A204.1 (cell line): Measurements from ENCODE around the gene GBP3.
"Not testable (repeated sequence)": the region's sequence is repeated elsewhere in the genome, so short reads cannot be mapped to it uniquely, and the experiment has no call there.

Experiments
- FAIRE-seq: peaks from 2 replicates; lab custom pipeline; 2012; peaks lifted over from hg19 to GRCh38; lab: Jason Lieb, UNC

GBP3 gene

GRCh38 chr1:89037186-89037585 lies 14.5 kb upstream of the GBP3 start:
- FAIRE-seq, result no peak

- FAIRE-seq, result no peak
These were observed 12.4 kb upstream of the GBP3 start for GRCh38 chr1:89035080-89035479.

GRCh38 chr1:89034004-89034403 lies 11.3 kb upstream of the GBP3 start:
- not testable (repeated sequence) for FAIRE-seq

DNA sequence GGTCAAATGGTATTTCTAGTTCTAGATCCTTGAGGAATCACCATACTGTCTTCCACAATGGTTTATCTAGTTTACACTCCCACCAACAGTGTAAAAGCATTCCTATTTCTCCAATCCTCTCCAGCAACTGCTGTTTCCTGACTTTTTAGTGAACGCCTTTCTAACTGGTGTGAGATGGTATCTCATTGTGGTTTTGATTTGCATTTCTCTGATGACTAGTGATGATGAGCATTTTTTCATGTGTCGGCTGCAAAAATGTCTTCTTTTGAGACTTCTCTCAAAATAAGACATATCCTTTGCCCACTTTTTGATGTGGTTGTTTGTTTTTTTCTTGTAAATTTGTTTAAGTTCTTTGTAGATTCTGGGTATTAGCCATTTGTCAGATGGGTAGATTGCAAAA lies 6.4 kb upstream of the GBP3 start:
- FAIRE-seq, result not testable (repeated sequence)

- no peak for FAIRE-seq
These were observed 3.3 kb upstream of the GBP3 start for GRCh38 chr1:89025928-89026327.

DNA sequence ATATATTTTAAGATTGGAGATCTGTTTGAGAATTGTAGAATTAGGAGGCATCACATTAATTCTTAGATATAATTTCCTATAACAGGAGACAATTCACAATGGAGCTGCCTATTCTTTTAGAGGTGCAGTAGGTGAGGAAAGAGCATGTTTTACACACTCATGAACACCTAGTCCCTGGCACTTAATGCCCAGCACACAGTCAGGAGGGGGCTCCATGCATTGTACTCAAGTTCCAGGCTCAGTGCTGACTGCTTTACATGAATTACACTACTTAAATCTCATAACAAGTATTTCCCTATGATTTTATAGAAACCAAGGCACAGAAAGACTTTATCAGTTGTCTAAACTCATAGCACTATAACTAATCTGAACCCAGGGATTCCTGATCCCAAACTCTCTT lies 360 bp upstream of the GBP3 start:
- no peak for FAIRE-seq

GRCh38 chr1:89018318-89018717 lies 4.3 kb downstream of the GBP3 start:
- not testable (repeated sequence) for FAIRE-seq

- no peak for FAIRE-seq
These were observed 14.2 kb downstream of the GBP3 start for GRCh38 chr1:89008511-89008910.

- no peak for FAIRE-seq
These were observed 17.1 kb downstream of the GBP3 start for GRCh38 chr1:89005286-89006151.

DNA sequence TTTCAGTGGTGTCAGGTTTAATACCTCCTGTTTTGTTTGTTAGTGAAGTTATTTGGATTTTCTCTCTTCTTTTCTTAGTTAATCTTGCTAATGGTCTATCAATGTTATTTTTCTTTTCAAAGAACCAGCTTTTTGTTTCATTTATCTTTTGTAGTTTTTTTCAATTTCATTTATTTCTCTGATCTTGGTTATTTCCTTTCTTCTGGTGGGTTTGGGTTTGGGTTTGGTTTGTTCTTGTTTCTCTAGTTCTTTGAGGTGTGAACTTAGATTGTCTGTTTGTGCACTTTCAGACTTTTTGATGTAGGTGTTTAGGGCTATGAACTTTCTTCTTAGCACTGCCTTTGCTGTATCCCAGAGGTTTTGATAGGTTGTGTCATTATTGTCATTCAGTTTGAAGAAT lies 20.5 kb downstream of the GBP3 start:
- FAIRE-seq, result not testable (repeated sequence)

- FAIRE-seq, result no peak
These were observed 21.2 kb downstream of the GBP3 start for GRCh38 chr1:89001510-89001909.

DNA sequence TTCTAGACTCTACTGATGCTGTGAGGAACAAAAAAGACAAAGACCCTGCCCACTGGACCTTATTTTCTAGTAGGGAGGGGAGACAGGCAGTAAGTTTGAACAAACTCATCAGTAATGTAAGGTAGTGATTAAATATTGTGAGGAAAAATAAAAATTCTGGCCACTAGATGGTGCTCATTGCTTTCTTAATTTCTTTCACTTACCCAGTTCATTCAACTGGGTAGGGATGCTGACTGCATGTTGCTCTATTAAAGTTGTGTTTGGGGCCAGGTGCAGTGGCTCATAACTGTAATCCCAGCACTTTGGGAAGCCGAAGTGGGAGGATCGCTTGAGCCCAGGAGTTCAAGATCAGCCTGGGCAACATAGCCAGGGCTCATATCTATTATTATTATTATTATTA lies 23.9 kb downstream of the GBP3 start:
- FAIRE-seq, result peak; percentile 94

DNA sequence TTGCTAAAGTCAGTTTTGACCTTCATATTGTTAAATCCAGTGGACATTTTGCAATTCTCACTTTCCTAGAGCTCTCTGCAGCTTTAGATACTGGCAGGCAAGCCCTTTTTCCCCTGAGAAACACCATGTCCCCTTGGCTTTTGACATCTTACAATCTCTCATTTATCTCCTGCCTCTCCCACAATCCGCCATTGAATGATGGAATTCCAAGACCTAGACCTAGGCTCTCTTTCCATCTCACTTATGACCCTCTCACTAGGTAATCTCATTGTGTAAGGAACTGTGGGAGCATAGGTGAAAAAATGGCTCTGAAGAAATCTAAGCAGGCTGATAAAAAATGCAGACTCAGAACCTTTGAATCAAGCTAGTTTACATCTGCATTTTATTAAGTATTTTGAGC lies 32.2 kb downstream of the GBP3 start:
- no peak for FAIRE-seq

- FAIRE-seq, result no peak
These were observed 37.0 kb downstream of the GBP3 start for GRCh38 chr1:88985692-88986091.

GRCh38 chr1:88985032-88985431 lies 37.6 kb downstream of the GBP3 start:
- no peak for FAIRE-seq

GRCh38 chr1:88984569-88984968 lies 38.1 kb downstream of the GBP3 start:
- FAIRE-seq, result no peak

- peak; percentile 80 for FAIRE-seq
These were observed 38.7 kb downstream of the GBP3 start for GRCh38 chr1:88983791-88984559.

DNA sequence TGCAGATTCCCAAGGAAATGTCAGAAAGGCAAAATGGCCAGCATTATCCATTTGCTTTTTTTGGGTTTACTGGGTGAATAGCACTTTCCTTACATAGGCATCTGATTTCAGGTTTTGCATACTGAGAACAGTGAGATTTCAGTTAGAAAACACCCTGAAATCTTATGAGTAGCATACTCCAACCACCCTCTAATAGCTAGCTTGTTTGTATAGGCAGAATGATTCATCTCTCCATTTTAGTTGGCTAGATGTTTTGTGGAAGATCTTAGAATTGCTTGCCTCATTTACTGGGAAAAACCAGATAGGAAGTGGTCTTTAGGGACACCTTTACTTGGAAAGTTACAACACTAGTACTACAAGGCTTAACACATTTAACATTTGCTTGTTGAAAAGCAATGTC lies 40.6 kb downstream of the GBP3 start:
- FAIRE-seq, result no peak

DNA sequence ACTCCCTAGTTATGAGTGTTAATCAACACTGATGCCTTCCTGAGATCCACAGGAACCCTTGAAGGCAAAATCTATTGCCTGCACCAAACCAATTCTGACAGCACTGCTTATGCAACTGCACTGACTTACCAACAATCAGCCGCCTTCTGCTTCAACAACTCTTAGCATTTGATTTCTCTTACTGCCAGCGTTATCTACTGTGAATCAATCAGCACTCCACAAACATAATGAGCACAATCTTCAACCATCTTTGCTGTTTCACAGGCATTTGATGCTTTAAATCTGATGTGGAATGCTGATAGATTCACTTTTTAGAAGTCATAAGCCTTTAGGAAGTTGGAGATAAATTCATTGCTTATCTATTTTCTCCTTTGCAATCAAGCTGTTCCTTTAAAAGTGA lies 41.2 kb downstream of the GBP3 start:
- not testable (repeated sequence) for FAIRE-seq

DNA sequence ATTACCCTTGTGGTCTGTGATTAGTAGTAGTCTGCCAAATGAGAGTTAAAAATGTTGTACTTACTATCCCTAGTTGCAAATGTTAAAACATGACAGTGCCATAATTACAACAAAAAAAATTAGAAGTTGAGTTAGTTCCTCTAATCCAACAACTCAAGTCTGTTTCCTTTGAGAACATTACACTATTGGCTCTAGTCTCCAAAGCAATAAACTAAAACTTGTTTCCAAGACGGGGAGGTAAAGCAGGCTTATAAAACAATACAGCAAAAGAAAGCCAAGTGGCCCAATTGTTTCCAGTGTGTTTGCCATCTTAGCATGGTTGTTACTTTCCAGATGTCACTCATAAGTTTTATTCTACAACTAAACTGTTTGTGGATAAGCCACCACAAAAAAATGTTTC lies 41.8 kb downstream of the GBP3 start:
- no peak for FAIRE-seq

- FAIRE-seq, result no peak
These were observed 42.9 kb downstream of the GBP3 start for GRCh38 chr1:88979749-88980116.

- no peak for FAIRE-seq
These were observed 43.5 kb downstream of the GBP3 start for GRCh38 chr1:88979054-88979748.

GRCh38 chr1:88976235-88976634 lies 46.4 kb downstream of the GBP3 start:
- no peak for FAIRE-seq
